ENCODE data around the gene PPT1. TPM values are rescaled to one million over a fixed set of nuclear protein-coding genes. Genes with fewer than 3 reads are reported as not detected.

The PPT1 gene
- total and polyA plus RNA-seq, 2 of the 4 experiments (the other 2 are of a cell fraction) = 22.7 to 55.4 TPM

GRCh38 chr1:40064797-40065499, 32.1 kb downstream of the PPT1 start:
- in situ Hi-C loops (cut with MboI; ENCODE audit: low sequenced_read_pairs) (no loop called here), intact Hi-C loops (cut with micrococcal nuclease) (no loop called here), dilution Hi-C loops (cut with HindIII; ENCODE audit: low sequenced_read_pairs, unreplicated experiment) (no loop called here)
- Histone ChIP-seq H3K4me2 (ENCODE audit: low read depth, low read length) (no peak overlapping the region), H3K4me3 (ENCODE audit: insufficient read depth, low read depth, low read length) (no peak overlapping the region), H4K20me1 (ENCODE audit: insufficient read depth, low read length) (peaks cover 31% of the 10 kb centered on the region), H3K23ac (ENCODE audit: low read depth, low read length) (no peak overlapping the region), H2BK20ac (ENCODE audit: low read depth, low read length) (no peak overlapping the region), H2AK5ac (ENCODE audit: low read depth, low read length) (no peak overlapping the region), H3K4me1 (ENCODE audit: control insufficient read depth, insufficient read depth, low read length) (peaks cover 2% of the 10 kb centered on the region), H2AFZ (replicated peaks; ENCODE audit: low read length, poor library complexity) (no peak overlapping the region), H3K4ac (ENCODE audit: low read depth, low read length) (no peak overlapping the region), H3K27ac (ENCODE audit: insufficient read depth, low read length) (no peak overlapping the region), H3K9ac (ENCODE audit: low read depth, low read length) (no peak overlapping the region), H2BK5ac (ENCODE audit: low read depth, low read length, poor library complexity, severe bottlenecking) (no peak overlapping the region), H3K14ac (replicated peaks; ENCODE audit: low read depth, low read length) (no peak overlapping the region), H2BK120ac (ENCODE audit: low read depth, low read length) (no peak overlapping the region), H4K8ac (ENCODE audit: low read depth in 2 of 2, low read length in 2 of 2) (no peak overlapping the region), H3K79me1 (ENCODE audit: low read depth in 1 of 2, low read length in 2 of 2) (peaks cover 39 to 78% of the 10 kb centered on the region in 2 experiments), H3K27me3 (ENCODE audit: control insufficient read depth, insufficient read depth, low read length) (no peaks in the 10 kb centered on the region), H2BK15ac (ENCODE audit: low read depth, low read length) (no peak overlapping the region), H2AK9ac (replicated peaks; ENCODE audit: low read depth, low read length, poor library complexity) (no peak overlapping the region), H3K56ac (ENCODE audit: extremely low read depth, insufficient read depth, low read length) (no peak overlapping the region), H3K9me3 (ENCODE audit: control insufficient read depth, insufficient read depth, low read length) (no peaks in the 10 kb centered on the region), H4K91ac (ENCODE audit: insufficient read depth, low read depth, low read length) (no peak overlapping the region), H3K36me3 (ENCODE audit: control insufficient read depth, insufficient read depth, low read length) (peaks cover 70% of the 10 kb centered on the region), H4K5ac (ENCODE audit: low read depth, low read length) (no peak overlapping the region), H3K18ac (ENCODE audit: low read depth, low read length) (no peak overlapping the region), H3K9me1 (ENCODE audit: insufficient read depth, low read length) (peaks cover 8% of the 10 kb centered on the region)
- no peak for DNase-seq
- no peak for ATAC-seq (ENCODE audit: low read depth)
- POLR2A ChIA-PET (ENCODE audit: unreplicated experiment) = no interaction called here
- WGBS, 2 experiments (ENCODE audit: extremely low coverage in 2 of 2, insufficient read length in 1 of 2) = no CpG with 5 or more reads among the region's 2 CpGs
- BruUV-seq (replicated peaks) = no TSS peak
- TF ChIP-seq RFX5 (IDR thresholded peaks at IDR 0.05; ENCODE audit: low read depth, low read length) (no peak), CTCF (conservative IDR thresholded peaks at IDR 0.05; ENCODE audit: low read depth, low read length) (no peak), CHD1 (IDR thresholded peaks at IDR 0.05; ENCODE audit: low read depth, low read length) (no peak), RAD21 (IDR thresholded peaks at IDR 0.05; ENCODE audit: low read length) (no peak), MXI1 (IDR thresholded peaks at IDR 0.05; ENCODE audit: borderline replicate concordance, low read depth, low read length) (no peak), POLR2A (IDR thresholded peaks at IDR 0.05; ENCODE audit: low read depth, low read length) (no peak)
- CTCF ChIA-PET = no interaction called here
